ENCODE results near the gene ABAT. TPM values are rescaled to one million over a fixed set of nuclear protein-coding genes. Genes with fewer than 3 reads are reported as not detected.

Gene ABAT
- total and polyA plus RNA-seq, 2 donors from 2014 or later: 9.6 to 34.0 TPM

DNA sequence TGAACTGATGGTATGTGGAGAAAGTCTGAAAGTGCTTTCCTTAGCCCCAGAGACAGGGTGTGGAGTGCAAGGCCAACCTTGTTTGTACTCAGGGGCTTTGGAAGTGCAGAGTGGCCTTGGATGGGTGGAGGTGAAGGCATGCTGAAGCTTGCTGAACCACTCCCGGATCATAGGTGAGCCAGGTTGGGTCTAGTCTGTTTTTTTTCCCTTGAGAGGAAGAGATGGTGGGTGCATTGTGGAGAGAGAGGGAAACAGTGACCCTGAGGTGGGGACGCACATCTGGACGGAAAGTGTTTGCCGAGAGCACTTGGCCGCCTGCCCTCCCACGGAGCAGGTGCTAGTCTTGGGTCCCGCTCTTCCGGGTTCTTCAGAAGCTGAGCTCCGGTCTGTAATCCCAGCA lies 12.5 kb downstream of the ABAT start:
- Histone ChIP-seq H3K4me1 (ENCODE audit: control insufficient read depth in 2 of 3, insufficient read depth in 2 of 3, low read depth in 1 of 3, low read length in 3 of 3) (no peaks in the 10 kb centered on the region), H3K36me3 (ENCODE audit: control insufficient read depth in 2 of 3, insufficient read depth in 3 of 3, low read length in 3 of 3) (no peaks in the 10 kb centered on the region), H3K27ac (ENCODE audit: low read depth in 2 of 2, low read length in 2 of 2) (no peak overlapping the region), H3K9me3 (ENCODE audit: control insufficient read depth in 2 of 3, insufficient read depth in 1 of 3, low read length in 3 of 3) (peaks cover 0 to 10% (median 6%) of the 10 kb centered on the region in 3 donors), H3K4me3 (ENCODE audit: low read length in 3 of 3) (no peak overlapping the region), H3K9ac (ENCODE audit: low read length in 3 of 3) (no peak overlapping the region), H3K27me3 (ENCODE audit: control insufficient read depth, insufficient read depth, low read length) (no peaks in the 10 kb centered on the region)
- TF ChIP-seq, protein P1, sequence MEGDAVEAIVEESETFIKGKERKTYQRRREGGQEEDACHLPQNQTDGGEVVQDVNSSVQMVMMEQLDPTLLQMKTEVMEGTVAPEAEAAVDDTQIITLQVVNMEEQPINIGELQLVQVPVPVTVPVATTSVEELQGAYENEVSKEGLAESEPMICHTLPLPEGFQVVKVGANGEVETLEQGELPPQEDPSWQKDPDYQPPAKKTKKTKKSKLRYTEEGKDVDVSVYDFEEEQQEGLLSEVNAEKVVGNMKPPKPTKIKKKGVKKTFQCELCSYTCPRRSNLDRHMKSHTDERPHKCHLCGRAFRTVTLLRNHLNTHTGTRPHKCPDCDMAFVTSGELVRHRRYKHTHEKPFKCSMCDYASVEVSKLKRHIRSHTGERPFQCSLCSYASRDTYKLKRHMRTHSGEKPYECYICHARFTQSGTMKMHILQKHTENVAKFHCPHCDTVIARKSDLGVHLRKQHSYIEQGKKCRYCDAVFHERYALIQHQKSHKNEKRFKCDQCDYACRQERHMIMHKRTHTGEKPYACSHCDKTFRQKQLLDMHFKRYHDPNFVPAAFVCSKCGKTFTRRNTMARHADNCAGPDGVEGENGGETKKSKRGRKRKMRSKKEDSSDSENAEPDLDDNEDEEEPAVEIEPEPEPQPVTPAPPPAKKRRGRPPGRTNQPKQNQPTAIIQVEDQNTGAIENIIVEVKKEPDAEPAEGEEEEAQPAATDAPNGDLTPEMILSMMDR (IDR thresholded peaks at IDR 0.05; ENCODE audit: borderline replicate concordance, extremely low read depth, insufficient read depth): no peak
- FAIRE-seq (no peak), DNase-seq (no peak)
- intact Hi-C loops (cut with DNase I): no loop called here

DNA sequence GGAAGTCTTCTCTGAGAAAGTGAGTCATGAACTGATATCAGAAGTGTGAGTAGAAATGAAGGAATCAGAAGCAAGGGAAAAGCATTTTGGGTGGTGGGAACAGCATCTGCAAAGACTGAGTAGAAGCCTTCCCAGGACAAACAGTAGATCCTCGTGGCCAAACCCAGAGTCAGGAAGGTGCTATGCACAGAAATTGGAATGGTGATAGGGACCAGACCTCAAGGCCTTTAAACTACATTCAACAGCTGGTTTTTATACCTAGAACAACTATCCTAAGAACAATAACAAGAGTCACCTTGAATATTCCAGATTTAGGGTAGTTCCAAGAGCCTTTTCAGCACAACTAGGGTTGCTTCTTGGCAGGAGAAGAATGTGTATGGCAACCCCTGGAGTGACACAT lies 15.3 kb downstream of the ABAT start:
- no peaks in the 10 kb centered on the region for H3K27me3 ChIP-seq (ENCODE audit: control insufficient read depth, insufficient read depth, low read length)
- no peaks in the 10 kb centered on the region for H3K36me3 ChIP-seq (ENCODE audit: control insufficient read depth in 2 of 3, insufficient read depth in 3 of 3, low read length in 3 of 3)
- H3K4me1 ChIP-seq (ENCODE audit: control insufficient read depth in 2 of 3, insufficient read depth in 2 of 3, low read depth in 1 of 3, low read length in 3 of 3): no peaks in the 10 kb centered on the region
- TF ChIP-seq, protein P1 (IDR thresholded peaks at IDR 0.05; ENCODE audit: borderline replicate concordance, extremely low read depth, insufficient read depth): no peak
- intact Hi-C loops (cut with DNase I): no loop called here
- no peak overlapping the region for H3K9ac ChIP-seq (ENCODE audit: low read length in 3 of 3)
- DNase-seq: no peak
- peaks cover 0 to 10% (median 6%) of the 10 kb centered on the region in 3 donors for H3K9me3 ChIP-seq (ENCODE audit: control insufficient read depth in 2 of 3, insufficient read depth in 1 of 3, low read length in 3 of 3)
- no peak overlapping the region for H3K27ac ChIP-seq (ENCODE audit: low read depth in 2 of 2, low read length in 2 of 2)
- FAIRE-seq: no peak
- H3K4me3 ChIP-seq (ENCODE audit: low read length in 3 of 3): no peak overlapping the region

DNA sequence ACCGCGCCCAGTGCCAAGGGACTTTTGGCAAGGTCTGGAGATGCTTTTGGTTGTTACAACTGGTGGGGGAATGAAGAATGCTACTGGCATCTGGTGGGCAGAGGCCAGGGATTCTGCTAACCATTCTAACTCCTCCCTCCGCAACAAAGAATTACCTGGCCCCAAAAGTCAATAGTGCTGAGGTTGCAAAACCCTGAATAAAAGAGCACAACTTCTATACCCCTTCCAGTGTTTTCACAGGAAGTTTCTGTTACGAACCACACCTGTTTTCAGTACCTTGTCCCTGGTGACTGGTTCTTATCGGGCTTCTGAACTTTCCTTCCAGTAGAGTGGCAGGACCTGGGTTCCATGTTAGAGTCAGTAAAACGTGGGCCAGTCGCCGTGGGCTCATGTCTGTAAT lies 17.3 kb downstream of the ABAT start:
- FAIRE-seq: no peak
- H3K27ac ChIP-seq (ENCODE audit: low read depth in 2 of 2, low read length in 2 of 2): no peak overlapping the region
- no peak overlapping the region for H3K4me3 ChIP-seq (ENCODE audit: low read length in 3 of 3)
- no peak for DNase-seq
- no peaks in the 10 kb centered on the region for H3K27me3 ChIP-seq (ENCODE audit: control insufficient read depth, insufficient read depth, low read length)
- intact Hi-C loops (cut with DNase I): no loop called here
- TF ChIP-seq, protein P1 (IDR thresholded peaks at IDR 0.05; ENCODE audit: borderline replicate concordance, extremely low read depth, insufficient read depth): no peak
- no peak overlapping the region for H3K9ac ChIP-seq (ENCODE audit: low read length in 3 of 3)
- H3K36me3 ChIP-seq (ENCODE audit: control insufficient read depth in 2 of 3, insufficient read depth in 3 of 3, low read length in 3 of 3): no peaks in the 10 kb centered on the region
- peaks cover 0 to 10% (median 6%) of the 10 kb centered on the region in 3 donors for H3K9me3 ChIP-seq (ENCODE audit: control insufficient read depth in 2 of 3, insufficient read depth in 1 of 3, low read length in 3 of 3)
- H3K4me1 ChIP-seq (ENCODE audit: control insufficient read depth in 2 of 3, insufficient read depth in 2 of 3, low read depth in 1 of 3, low read length in 3 of 3): no peaks in the 10 kb centered on the region
